ENCODE results near the gene PTPRC.

The PTPRC gene

GRCh38 chr1:198633675-198634121, 5.1 kb upstream of the PTPRC start:
- Mint-ChIP-seq H3K4me3 (peak overlapping the region; percentile 42), H3K27ac (peak overlapping the region; percentile 86), H3K4me1 (peaks cover 90% of the 10 kb centered on the region), H3K36me3 (peaks cover 6% of the 10 kb centered on the region), H3K27me3 (no peaks in the 10 kb centered on the region), H3K9me3 (peaks cover 20% of the 10 kb centered on the region)

DNA sequence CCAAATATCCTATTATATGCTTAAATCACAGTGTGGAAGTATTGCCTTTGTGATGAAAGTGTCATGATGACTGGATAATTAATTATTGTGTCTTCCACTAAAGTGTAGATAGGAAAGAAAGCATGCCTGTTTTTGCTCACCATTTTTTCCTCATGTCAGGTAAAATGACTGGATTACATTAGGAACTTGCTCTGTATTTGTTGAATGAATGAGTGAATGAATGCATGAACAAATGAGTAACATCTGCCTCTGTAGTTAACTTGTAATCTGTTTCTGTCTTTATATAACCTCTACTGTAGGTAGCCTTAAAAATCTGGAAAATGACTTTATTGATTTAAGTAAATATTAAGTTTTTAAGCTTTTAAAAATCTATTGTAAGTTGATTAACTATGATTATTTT, 2.9 kb upstream of the PTPRC start:
- Mint-ChIP-seq H3K36me3 (peaks cover 10% of the 10 kb centered on the region), H3K27ac (peak overlapping the region; percentile 99), H3K27me3 (no peaks in the 10 kb centered on the region), H3K4me1 (peaks cover 70% of the 10 kb centered on the region), H3K9me3 (peaks cover 14% of the 10 kb centered on the region), H3K4me3 (peak overlapping the region; percentile 4)

DNA sequence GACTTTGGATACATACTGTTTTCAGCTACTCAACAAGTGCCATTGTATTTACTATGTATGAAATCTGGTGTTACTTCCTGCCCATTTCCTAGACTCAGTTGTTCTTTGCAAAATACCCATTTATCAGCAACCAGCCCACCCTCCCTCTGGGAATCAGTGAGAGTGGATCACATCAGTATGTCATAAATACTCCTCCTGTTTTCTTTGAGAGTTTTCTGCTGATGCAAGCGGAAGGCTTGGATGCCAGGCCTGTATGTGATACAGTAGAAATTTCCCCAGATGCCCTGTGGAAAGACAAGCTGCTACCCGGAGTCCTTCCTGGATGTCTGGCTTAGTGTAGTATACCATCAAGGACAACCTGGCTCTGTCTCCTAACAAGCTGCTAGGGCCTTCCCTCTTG, 2.4 kb upstream of the PTPRC start:
- H3K9me3 Mint-ChIP-seq = peaks cover 14% of the 10 kb centered on the region
- peak overlapping the region; percentile 99 for H3K27ac Mint-ChIP-seq
- H3K4me1 Mint-ChIP-seq = peaks cover 65% of the 10 kb centered on the region
- H3K4me3 Mint-ChIP-seq = peak overlapping the region; percentile 73
- H3K36me3 Mint-ChIP-seq = peaks cover 10% of the 10 kb centered on the region
- no peaks in the 10 kb centered on the region for H3K27me3 Mint-ChIP-seq

GRCh38 chr1:198637157-198637556, 1.7 kb upstream of the PTPRC start:
- H3K4me1 Mint-ChIP-seq = peaks cover 58% of the 10 kb centered on the region
- H3K36me3 Mint-ChIP-seq = peaks cover 11% of the 10 kb centered on the region
- H3K27me3 Mint-ChIP-seq = no peaks in the 10 kb centered on the region
- H3K9me3 Mint-ChIP-seq = peaks cover 14% of the 10 kb centered on the region
- H3K4me3 Mint-ChIP-seq = peak overlapping the region; percentile 73
- H3K27ac Mint-ChIP-seq = peak overlapping the region; percentile 99

DNA sequence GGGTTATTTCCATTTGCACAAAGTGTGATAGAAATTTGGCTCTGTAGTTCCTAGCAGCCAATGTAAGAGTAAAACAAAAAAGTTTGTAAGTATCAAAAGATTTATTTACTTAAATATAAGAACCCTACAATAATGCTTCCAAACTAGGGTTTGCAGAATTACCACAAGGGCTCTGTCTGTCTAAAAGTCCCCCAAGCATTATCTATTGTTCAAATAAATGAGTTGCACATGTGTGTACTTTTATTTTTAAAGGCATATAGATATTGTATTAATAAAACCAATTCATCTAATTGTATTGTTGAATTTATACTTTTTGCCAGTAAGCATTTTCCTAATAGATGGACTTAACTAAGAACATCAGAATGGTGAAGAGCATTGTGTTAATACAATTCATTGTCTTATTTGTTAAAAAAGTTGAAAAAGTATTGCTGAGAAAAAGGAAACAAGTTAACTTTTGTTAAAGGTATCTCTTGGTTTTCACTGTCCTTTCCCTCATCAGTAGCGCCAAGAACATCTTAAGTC, 863 bp upstream of the PTPRC start:
- H3K27ac Mint-ChIP-seq = peak overlapping the region; percentile 91
- peaks cover 18% of the 10 kb centered on the region for H3K36me3 Mint-ChIP-seq
- peak overlapping the region; percentile 90 for H3K4me3 Mint-ChIP-seq
- peaks cover 59% of the 10 kb centered on the region for H3K4me1 Mint-ChIP-seq
- H3K9me3 Mint-ChIP-seq = peaks cover 14% of the 10 kb centered on the region
- H3K27me3 Mint-ChIP-seq = no peaks in the 10 kb centered on the region

DNA sequence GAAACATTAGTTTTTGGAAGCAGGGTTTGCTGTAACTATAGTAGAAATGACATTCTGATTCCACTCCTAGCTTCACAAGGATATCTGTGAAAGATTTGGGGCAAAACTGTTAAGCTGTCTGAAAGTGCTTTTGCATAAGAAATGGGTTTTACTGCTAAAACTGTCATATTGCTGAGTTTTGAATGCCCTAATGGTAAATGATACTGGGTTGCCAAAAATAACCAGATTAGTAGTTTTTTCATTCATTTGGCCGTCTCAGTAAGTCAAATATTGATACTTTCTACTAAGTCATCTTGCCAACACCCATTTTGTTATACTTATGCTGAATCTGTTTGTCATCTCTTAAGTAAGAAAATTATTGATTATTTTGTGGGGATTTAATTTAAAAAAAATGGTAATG, 399 bp upstream of the PTPRC start:
- Mint-ChIP-seq H3K27ac (peak overlapping the region; percentile 91), H3K4me1 (peaks cover 59% of the 10 kb centered on the region), H3K4me3 (peak overlapping the region; percentile 90), H3K27me3 (no peaks in the 10 kb centered on the region), H3K9me3 (peaks cover 12% of the 10 kb centered on the region), H3K36me3 (peaks cover 20% of the 10 kb centered on the region)

- H3K4me1 Mint-ChIP-seq = peaks cover 59% of the 10 kb centered on the region
- peak overlapping the region; percentile 97 for H3K27ac Mint-ChIP-seq
- peak overlapping the region; percentile 96 for H3K4me3 Mint-ChIP-seq
- no peaks in the 10 kb centered on the region for H3K9me3 Mint-ChIP-seq
- H3K27me3 Mint-ChIP-seq = no peaks in the 10 kb centered on the region
- peaks cover 22% of the 10 kb centered on the region for H3K36me3 Mint-ChIP-seq
Measured at GRCh38 chr1:198639671-198640143, 867 bp downstream of the PTPRC start.

- H3K4me1 Mint-ChIP-seq = peaks cover 60% of the 10 kb centered on the region
- peaks cover 22% of the 10 kb centered on the region for H3K36me3 Mint-ChIP-seq
- H3K4me3 Mint-ChIP-seq = peak overlapping the region; percentile 96
- peak overlapping the region; percentile 97 for H3K27ac Mint-ChIP-seq
- no peaks in the 10 kb centered on the region for H3K27me3 Mint-ChIP-seq
- no peaks in the 10 kb centered on the region for H3K9me3 Mint-ChIP-seq
Measured at GRCh38 chr1:198640174-198640573, 1.3 kb downstream of the PTPRC start.

DNA sequence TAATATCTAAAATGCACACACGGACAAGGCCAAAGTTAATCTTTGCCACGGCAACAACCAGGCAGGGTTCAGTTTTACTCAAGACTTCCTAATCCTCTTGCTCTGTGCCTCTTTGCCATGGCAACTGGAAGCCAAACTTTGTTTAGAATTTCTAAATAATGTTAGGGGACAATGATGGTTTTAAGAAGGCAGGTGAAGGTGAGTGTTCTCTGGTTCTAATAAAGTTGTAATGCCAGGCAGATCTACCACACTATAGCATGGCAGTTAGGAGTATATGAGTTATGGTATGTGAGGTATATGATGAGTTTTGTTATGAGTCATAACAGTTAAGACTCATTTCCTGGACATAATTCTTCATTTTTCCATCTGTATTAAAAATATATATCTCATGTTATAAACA, 2.7 kb downstream of the PTPRC start:
- Mint-ChIP-seq H3K27me3 (no peaks in the 10 kb centered on the region), H3K36me3 (peaks cover 26% of the 10 kb centered on the region), H3K9me3 (no peaks in the 10 kb centered on the region), H3K4me3 (peak overlapping the region; percentile 93), H3K4me1 (peaks cover 53% of the 10 kb centered on the region), H3K27ac (peak overlapping the region; percentile 99)

DNA sequence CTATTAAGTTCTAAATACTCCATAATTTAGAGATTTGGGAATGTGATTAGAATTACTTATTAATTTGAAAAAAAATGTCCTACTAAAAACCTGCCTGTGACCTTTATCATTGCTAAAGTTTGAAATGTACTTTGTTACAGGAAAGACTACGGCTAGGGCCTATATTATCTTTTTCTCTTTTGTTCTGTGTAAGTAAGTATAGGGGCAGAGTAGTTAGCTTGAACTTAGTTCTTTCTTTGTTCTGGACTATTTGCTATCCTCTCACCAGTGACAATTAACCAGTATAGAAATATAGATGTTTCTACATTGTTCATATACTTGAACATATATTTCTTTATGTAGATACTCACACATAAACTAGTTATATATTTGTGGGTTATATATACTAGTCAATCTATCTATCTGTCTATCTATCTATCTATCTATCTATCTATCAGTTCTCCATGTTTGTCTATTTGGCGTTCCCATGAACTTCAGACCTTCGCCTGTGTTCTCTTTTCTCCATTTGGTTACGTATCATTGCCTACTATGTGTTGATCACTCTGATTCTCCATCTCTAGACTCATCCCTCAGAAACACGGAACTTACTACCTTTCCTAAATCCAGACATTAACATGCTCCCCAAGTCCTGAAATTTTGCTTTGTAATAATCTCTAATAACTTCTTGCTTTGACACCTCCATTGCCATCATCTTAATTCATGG, 3.3 kb downstream of the PTPRC start:
- Mint-ChIP-seq H3K36me3 (peaks cover 31% of the 10 kb centered on the region), H3K9me3 (no peaks in the 10 kb centered on the region), H3K4me1 (peaks cover 53% of the 10 kb centered on the region), H3K4me3 (peak overlapping the region; percentile 93), H3K27me3 (no peaks in the 10 kb centered on the region), H3K27ac (peak overlapping the region; percentile 99)

DNA sequence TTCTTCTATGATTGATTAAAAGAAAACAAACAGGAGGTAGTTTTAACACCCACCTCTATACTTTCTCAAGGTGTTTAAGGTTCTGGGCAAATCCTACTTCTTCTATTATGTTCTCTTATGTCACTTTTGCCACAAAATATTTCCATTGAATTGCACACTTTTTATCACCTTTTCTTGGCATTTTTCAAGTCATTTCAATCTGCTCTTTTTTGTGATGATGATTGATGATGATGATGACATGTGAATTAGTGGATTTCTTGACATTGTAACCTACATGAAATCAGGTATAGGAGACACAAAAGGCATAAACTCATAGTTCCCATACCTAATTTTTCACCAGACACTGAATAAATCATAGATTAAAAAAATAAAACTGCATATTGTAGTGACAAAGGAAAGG, 4.1 kb downstream of the PTPRC start:
- Mint-ChIP-seq H3K27me3 (no peaks in the 10 kb centered on the region), H3K27ac (peak overlapping the region; percentile 99), H3K9me3 (no peaks in the 10 kb centered on the region), H3K36me3 (peaks cover 32% of the 10 kb centered on the region), H3K4me1 (peaks cover 49% of the 10 kb centered on the region), H3K4me3 (peak overlapping the region; percentile 93)

GRCh38 chr1:198643808-198644207, 5.0 kb downstream of the PTPRC start:
- Mint-ChIP-seq H3K4me1 (peaks cover 52% of the 10 kb centered on the region), H3K27ac (peak overlapping the region; percentile 99), H3K4me3 (peak overlapping the region; percentile 93), H3K9me3 (no peaks in the 10 kb centered on the region), H3K36me3 (peaks cover 34% of the 10 kb centered on the region), H3K27me3 (no peaks in the 10 kb centered on the region)

GRCh38 chr1:198647055-198647454, 8.2 kb downstream of the PTPRC start:
- peak overlapping the region; percentile 94 for H3K27ac Mint-ChIP-seq
- peaks cover 47% of the 10 kb centered on the region for H3K36me3 Mint-ChIP-seq
- H3K27me3 Mint-ChIP-seq = no peaks in the 10 kb centered on the region
- H3K4me1 Mint-ChIP-seq = peaks cover 84% of the 10 kb centered on the region
- peak overlapping the region; percentile 93 for H3K4me3 Mint-ChIP-seq
- no peaks in the 10 kb centered on the region for H3K9me3 Mint-ChIP-seq

DNA sequence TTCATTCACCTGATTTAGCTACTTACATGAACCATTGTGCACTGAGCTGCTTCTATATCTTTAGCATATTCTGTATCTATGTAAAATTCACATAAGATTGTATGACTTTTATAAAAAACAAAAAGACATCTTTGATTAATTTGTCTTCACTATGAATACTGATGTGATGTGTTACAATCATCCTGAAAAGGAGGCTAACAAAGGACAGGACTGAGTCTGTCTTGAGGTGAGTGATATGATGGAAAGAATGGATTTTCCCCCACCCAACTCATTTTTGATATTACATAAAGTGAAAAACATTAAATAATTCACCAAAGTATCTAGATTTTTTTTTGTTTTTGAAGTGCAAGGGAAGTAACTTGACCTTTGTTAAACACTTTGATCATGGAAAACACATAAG, 9.8 kb downstream of the PTPRC start:
- H3K4me1 Mint-ChIP-seq = peaks cover 85% of the 10 kb centered on the region
- peak overlapping the region; percentile 99 for H3K27ac Mint-ChIP-seq
- peak overlapping the region; percentile 87 for H3K4me3 Mint-ChIP-seq
- H3K36me3 Mint-ChIP-seq = peaks cover 40% of the 10 kb centered on the region
- H3K9me3 Mint-ChIP-seq = no peaks in the 10 kb centered on the region
- H3K27me3 Mint-ChIP-seq = no peaks in the 10 kb centered on the region

DNA sequence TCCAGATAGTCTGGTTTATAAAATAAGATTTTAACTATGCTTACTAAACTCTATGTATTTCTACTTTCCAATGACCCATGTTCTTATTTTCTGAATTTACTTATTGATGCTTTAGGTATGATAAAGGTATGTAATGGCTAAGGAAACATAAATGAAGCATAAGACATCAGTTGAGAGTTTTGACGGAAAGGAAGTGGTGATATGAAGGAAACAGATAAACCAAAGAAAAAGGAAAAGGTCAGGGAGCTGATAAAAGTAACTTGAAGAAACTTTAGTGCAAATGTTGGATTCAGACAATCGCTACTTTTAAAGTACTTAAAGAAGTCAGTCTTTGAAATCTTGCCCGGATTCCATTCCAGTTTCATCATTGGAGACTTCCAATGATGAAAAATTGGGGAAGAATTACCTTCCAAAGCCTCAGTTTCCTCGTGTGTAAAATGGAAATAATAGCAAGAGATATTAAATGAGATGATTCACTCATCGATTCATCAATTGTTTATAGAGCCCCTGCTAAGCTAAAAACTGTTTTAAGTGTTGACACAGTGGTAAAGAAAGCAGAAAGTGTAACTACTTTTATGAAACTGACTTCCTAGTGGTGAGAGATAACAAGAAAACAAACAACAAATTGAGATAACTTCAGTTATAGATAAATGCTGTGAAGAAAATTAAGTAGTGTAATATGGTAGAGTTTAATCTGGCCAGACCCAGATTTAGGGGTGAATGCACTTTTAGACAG, 10.6 kb downstream of the PTPRC start:
- Mint-ChIP-seq H3K36me3 (peaks cover 37% of the 10 kb centered on the region), H3K4me1 (peaks cover 82% of the 10 kb centered on the region), H3K9me3 (no peaks in the 10 kb centered on the region), H3K27me3 (no peaks in the 10 kb centered on the region), H3K4me3 (peak overlapping the region; percentile 87), H3K27ac (peak overlapping the region; percentile 99)

DNA sequence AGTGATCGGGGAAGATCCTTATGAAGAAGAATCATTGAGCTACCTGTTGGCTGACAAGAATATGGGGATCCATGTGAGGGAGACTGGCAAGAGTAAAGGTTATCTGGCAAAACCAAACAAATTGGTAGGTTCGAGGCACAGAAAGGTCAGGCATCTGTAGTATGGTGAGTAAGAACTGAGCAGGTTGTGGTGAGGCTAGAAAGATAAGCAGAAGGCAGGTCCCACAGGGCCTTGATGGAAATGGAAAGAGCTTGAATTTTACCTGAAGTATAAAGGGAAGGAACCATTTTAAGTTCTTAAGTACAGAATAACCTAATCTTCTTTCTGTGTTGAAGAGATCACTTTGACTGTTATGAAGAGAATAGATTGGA, 11.1 kb downstream of the PTPRC start:
- H3K9me3 Mint-ChIP-seq = no peaks in the 10 kb centered on the region
- peaks cover 77% of the 10 kb centered on the region for H3K4me1 Mint-ChIP-seq
- no peaks in the 10 kb centered on the region for H3K27me3 Mint-ChIP-seq
- peak overlapping the region; percentile 99 for H3K27ac Mint-ChIP-seq
- peaks cover 35% of the 10 kb centered on the region for H3K36me3 Mint-ChIP-seq
- H3K4me3 Mint-ChIP-seq = peak overlapping the region; percentile 87

Measured in activated naive CD4-positive, alpha-beta T cell treated with anti-CD3 and anti-CD28 coated beads, Interleukin-2, amount 50 U/mL, for 24 hours (primary cell).